ENCODE data around the gene PHF21A.
A peak's percentile ranks its signal among the peaks of the same experiment; 100 is the strongest.
"Not testable (repeated sequence)": the region's sequence is repeated elsewhere in the genome, so short reads cannot be mapped to it uniquely, and the experiment has no call there.

The PHF21A gene

DNA sequence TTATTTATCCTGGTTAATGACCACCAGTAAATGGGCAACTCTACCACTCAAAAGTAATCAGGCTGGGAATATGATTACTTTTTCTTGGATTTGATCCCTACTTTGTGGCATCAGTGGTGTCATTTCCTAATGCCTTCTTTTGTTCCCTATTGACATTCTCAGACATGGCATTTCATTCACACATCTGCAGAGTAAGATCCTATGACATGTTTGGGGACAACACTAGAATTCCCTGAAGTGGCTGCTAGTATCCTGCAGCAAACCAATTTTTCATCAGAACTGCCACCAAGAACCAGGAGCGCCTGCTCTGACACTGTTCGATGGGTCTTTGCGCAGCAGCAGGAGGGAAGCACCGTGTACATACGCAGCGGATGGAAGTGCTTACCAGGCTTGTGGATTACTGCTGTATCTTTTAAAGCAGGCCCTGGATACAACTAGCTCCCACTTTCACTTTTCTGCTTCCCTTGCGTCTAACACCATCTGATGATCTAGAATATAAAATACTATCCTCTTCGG lies 101.1 kb downstream of the PHF21A start:
- DNase-seq: no peak

DNA sequence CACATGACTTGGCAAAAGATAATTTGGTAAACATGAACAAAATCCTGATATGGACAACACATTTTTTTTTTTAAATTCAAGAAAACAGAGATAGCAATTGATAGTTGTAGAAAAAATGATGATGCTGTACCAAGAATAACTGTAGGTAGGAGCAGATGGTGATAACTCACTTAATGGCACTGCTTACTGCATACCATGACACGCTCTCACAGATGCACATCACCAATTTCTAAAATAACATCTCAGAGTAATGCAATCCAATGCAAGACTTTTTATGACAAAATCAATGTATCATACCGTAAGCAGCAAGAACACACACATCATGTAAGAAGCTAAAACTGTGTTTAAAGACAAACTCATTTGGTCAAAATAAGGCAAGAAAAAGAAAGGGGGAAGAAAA lies 102.6 kb downstream of the PHF21A start:
- DNase-seq: no peak

DNA sequence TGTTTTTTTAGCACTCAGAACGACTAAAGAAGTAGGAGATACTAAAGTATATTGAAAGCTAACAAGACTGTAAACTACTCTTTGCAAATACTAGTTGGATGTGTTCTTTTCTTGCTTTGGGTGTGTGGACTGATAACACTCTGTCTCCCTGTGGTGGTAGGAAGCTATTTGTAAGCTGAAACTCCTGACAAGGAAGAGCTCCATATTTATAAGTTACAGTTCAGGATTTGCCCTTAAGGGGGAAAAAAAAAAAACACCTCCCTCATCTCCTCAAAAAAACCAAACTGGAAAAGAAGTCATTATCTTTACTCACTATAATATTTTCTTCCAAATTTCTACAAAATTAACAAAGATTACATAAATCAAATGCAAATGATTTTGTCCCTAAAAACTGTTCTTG lies 103.9 kb downstream of the PHF21A start:
- DNase-seq: no peak

DNA sequence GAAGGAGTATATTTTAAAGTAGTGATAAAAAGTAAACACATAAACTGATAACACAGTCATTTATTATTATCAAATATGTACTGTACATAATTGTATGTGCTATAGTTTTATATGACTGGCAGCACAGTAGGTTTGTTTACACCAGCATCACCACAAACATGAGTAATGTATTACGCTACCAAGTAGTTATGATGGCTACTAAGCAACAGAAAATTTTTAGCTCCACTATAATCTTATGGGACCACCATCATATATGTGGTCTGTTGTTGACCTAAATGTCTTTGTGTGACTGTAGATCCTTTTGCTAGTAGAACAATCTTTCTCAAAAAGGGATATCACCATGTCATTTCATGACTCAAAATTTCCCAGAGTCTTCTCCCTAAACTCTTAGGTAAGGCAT lies 105.3 kb downstream of the PHF21A start:
- no peak for DNase-seq

GRCh38 chr11:46014168-46014567 lies 107.1 kb downstream of the PHF21A start:
- DNase-seq: not testable (repeated sequence)

DNA sequence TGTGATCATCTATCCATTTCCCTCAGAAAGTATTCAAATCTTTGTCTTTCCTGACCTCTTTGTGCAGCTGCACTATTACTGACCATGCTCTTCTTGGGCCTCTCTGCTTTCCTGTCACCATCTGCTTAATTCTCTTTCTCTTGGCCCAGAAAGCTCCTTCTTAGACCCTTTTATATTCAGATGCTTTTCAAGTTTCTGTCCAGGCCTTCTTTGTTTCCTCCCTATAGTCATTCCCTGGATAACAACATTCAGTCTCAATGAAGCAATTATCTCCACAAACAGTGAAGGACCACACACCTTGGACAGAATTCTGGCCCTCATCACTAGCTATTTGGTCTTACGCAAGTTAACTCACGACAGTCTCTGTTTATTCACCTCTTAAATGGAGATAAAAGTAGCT lies 109.1 kb downstream of the PHF21A start:
- DNase-seq: no peak

- DNase-seq: no peak
Measured at GRCh38 chr11:46010100-46010499, 111.2 kb downstream of the PHF21A start.

- DNase-seq: no peak
Measured at GRCh38 chr11:46009647-46010046, 111.6 kb downstream of the PHF21A start.

DNA sequence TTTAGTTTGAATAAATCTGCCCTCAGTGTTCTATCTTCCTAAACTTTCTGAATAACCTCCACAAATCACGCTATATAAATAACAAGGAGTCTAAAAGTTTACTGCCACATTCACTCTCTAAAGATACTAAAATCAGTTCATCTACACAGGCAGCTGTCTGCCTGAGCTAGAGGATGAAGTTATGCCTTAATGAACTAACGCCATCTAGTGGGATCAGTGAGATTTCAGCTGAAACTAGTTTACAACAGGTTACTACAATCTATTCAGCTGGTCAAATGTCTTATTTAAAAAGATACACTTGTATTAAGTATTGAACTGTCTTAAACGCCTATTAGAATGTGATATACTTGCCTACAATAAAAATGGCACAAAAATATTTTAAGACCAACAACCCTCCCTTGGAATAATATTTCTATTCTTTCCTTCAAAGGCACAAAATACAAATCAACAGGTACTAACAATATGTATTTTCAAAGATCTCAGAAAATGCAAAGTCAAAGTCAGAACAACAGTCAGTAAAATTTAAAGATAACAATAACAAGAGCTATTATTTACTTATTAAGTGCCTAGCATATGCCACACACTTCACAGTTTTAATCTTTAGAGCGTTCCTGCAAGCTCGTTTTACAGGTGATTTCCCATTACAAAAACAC lies 114.7 kb downstream of the PHF21A start:
- peak in 1 of 2 experiments; percentile 66 for DNase-seq

DNA sequence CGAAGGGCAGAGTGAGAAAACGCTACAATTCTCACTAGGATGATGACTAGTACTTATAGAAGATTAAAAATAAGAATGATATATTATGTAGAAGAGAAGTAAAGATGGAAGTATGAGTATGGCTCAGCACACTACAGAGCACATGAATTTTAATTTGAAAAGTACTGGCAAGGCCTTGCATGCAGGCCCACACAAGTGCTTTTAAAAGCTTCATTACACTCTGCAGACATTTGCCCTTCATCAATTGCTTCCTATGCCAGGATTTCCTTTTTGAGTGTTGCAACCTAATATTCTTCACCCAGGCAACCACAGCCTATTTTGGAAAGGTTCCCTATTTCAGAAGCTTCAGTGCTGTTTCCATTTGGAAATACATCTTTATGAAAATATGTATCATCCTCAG lies 117.7 kb downstream of the PHF21A start:
- no peak for DNase-seq

- no peak for DNase-seq
Measured at GRCh38 chr11:46002189-46002588, 119.1 kb downstream of the PHF21A start.

DNA sequence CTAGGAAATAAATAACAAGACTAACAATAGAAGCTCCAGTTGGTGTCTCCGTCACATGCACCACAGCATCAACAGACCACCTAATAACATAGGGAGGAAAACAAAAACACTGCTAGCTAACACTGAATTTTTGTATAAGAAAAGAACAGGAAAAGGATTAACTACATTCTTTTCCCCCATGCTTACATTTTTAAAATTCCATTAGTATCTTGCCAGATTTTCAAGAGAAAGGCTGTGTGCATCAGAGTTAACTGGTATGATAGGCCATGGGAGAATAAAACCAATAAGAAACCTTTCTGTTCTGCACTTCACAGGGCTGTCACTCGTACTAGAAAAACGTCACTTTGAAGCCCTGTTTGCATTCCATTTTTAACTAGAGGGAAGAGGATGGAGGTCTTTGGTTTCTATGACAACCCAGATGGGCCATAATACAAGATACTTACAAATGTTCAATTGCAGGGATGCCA lies 119.8 kb downstream of the PHF21A start:
- no peak for DNase-seq

GRCh38 chr11:45997599-45997998 lies 123.7 kb downstream of the PHF21A start:
- peak in 1 of 2 experiments; percentile 43 for DNase-seq

- DNase-seq: no peak
Measured at GRCh38 chr11:45995342-45995734, 125.9 kb downstream of the PHF21A start.

DNA sequence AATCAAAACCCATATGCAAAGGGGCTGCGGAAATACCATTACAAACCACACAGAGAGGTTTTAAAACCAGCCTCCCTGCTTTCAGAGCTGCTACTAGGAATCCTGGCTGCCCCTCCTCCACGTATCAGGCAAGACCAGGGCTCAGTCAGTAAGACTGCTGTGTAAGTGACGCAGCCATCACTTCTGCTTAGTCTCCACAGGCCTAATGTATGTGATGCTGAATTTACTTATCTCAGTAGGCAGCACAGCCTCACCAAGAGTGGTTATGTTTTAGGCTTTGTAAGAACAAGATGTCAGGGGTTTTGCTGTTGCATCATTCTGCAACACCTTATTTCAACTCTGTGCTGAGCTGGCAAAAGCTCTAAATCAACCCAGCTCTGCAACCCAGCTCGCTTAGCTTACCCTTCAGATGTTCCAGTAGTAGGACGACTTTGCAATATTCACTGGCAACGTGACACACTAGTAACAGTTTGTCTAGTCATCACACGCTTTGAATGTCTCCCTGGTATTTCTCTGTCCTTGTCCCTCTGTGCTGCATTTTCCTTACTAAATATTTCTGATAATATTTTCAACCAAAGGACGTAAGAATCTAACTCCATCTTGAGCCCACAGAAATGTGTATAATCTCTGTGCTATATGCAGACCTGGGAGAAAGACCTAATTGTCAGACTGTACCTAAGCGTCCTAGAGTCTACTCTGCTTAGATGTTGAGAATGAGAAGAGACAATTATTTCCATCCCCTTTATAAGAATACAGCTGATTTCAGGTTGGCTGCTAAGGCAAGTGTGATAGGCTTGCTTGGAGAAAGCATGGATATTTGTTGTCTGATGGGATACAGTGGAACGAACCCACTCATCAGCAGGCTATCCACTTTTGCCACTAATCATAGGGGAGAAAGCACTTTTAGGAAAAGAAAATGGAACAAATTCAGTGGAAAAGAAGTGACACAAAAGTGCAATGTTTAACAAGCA lies 126.6 kb downstream of the PHF21A start:
- no peak for DNase-seq

DNA sequence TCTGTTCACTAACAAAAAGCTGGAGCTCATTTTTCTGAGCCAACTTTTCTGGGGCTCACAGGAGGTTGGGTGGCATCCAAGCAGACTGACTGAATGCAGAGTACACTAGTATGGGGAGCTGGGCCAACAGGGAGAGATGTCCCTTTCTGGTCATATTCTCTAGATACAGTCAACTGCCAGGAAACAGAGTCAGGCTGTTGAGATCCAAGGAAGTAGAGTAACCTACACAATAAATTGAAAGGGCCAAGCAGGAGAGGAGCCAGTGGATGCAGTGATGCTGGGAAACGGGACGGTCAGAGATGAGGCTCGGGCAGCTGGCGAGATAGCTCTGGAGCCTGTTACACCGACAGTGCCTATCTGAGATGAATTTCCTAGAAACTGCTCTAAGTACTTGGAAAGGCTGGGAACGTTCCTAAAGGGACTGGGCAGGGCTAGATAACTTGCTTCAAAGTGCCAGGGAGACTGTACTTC lies 127.7 kb downstream of the PHF21A start:
- DNase-seq: peak in 1 of 2 experiments; percentile 77

DNA sequence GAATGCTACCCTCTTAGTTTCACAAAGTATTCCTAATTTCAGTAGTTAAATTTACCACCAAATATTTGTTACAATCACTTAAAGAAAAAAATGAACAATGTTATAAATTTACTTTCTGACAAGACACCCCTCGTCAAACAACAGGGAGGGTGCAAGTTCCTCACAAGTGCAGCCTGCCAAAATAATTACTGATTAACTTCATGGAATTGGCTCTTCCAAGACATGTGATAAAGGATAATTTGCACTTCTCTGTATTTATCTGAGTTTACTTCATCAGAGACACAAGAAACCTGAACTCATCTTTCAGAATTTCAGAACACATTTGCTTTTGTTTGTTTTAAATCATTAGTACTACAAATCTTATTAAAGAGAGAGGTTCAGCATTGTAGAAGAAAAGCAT lies 132.3 kb downstream of the PHF21A start:
- no peak for DNase-seq

- no peak for DNase-seq
Measured at GRCh38 chr11:45985212-45985611, 136.0 kb downstream of the PHF21A start.

GRCh38 chr11:45984192-45984591 lies 137.1 kb downstream of the PHF21A start:
- no peak for DNase-seq

- DNase-seq: peak in 1 of 2 experiments; percentile 40
Measured at GRCh38 chr11:45983471-45983845, 137.8 kb downstream of the PHF21A start.

DNA sequence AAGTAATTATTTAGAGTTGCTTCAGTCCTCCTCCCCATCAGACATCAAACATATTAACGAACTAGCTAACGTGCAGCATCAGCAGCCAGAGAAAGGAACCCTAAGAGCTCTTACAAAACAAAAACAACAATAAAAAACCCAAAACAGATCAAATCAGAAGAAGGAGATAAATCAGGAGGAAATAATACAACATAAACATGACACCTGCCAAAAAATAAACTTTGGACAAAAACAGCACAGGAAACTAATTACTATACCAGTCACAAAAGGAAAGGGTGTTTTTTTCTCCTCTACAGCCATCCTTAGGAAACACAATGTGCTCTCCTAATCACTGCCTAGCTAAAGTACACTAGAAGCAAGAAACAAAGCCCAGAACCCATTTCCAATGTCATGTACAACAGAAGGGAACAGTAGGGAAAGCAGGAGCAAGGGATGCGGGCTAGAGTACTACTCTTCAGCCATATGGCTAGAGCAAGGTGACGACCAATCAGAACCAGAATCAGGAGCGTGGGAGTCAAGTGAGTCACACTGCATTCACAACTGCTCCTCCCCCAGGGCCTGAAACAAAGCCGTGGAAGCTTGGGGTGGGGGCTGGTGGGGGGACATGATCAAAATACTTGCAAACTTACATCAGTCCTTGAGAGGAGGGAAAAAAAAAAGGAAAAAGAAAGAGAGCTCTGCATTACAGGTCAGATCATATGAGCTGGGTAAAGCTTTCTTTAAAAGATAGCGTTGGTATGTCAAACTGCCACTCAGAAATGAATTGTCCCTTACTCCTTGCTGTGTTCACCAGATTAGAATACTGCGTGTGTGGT lies 138.4 kb downstream of the PHF21A start:
- DNase-seq: peak in 1 of 2 experiments; percentile 55

- not testable (repeated sequence) for DNase-seq
Measured at GRCh38 chr11:45981826-45982225, 139.4 kb downstream of the PHF21A start.

GRCh38 chr11:45974806-45975205 lies 146.4 kb downstream of the PHF21A start:
- no peak for DNase-seq
